G401.6 (cell line): Measurements from ENCODE around the gene CSF1R.
"Not testable (repeated sequence)": the region's sequence is repeated elsewhere in the genome, so short reads cannot be mapped to it uniquely, and the experiment has no call there.

ENCODE experiments used
- FAIRE-seq: peaks from 2 replicates; lab custom pipeline; 2012; peaks lifted over from hg19 to GRCh38; lab: Jason Lieb, UNC

Gene CSF1R

GRCh38 chr5:150103678-150104549 is 17.6 kb upstream of the CSF1R start:
- no peak for FAIRE-seq

DNA sequence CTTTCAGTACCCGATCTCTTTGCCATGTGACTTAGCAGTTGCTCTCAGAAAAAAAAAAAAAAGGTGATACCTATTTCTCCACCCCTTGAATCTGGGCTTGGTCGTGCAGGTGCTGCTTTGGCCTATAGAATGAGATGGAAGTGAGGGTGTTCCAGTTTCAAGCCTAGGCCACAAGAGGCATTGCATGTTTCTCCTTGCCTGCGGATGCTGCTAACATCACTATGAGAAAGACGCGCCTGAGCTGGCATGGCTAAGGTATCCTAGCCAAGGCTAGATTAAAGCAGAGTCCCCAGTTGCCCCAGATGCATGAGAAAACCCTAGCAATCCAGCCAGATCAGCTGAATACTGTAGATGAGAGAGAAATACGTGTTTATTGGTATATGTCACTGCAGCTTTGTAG is 14.7 kb upstream of the CSF1R start:
- FAIRE-seq, result no peak

GRCh38 chr5:150097152-150097551 is 10.8 kb upstream of the CSF1R start:
- no peak for FAIRE-seq

GRCh38 chr5:150092159-150092787 is 5.9 kb upstream of the CSF1R start:
- FAIRE-seq, result no peak

DNA sequence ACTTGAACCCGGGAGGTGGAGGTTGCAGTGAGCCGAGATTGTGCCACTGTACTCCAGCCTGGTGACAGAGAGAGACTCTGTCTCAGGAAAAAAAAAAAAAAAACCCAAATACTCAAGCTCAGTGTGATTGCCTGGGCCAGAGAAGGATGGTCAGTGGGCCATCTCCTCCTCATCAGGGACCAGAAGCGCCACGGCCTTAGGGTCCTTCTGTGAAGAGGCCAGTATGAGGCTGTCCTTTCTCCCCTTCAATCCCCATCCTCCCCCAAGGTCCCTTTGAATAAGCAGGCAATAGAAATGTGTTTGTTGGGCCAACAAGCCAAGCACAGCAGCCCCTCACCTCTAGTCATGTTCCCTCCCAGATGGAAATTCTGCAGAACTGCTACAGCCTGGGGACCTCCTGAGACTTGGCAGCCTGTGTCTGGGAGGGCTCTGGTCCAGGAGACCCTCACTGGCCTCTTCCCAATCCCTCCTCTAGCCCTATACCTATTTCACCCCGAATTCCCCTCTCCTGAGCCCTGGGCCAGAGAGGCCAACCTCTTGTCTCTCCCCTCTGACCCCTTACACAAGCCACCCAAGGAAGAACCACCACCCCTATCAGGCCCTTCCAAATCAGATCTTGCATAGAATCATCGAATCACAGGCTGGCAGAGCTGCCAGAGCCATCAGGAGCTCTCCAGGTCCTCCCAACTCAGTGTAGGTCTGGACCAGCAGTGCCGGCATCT is 1.0 kb downstream of the CSF1R start:
- no peak for FAIRE-seq

DNA sequence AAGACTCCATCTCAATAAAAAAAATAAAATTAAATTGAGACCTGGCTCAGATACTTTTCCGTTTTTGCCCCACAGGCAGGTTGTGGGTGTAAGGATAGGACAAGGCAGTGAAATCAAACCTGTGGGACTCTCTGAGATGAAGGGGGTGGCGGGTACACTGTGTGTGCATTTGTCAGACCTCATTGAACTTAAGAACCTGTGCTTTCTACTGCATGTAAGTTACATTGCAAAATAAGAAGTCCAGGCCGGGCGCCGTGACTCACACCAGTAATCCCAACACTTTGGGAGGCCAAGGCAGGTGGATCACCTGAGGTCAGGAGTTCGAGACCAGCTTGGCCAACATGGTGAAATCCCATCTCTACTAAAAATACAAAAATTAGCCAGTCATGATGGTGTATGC is 1.6 kb downstream of the CSF1R start:
- not testable (repeated sequence) for FAIRE-seq

DNA sequence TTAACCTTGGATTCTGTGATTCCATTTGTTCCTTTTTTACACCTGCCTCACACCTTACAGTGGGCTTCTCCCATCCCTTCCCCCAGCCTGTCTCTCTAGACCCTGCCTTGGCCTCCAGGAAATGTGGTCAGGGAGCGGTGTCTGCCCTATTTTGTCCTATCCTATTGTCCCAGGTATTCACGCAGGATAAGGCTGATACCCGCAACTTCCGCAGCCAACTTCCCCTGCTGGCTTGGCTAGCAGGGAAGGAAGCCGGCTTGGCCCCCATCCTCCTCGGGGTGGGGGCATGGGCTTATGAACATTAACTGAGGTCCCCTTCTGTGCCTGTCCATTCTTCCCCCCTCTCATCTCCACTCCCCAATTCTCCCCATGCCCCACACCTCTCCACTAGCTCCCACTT is 3.5 kb downstream of the CSF1R start:
- no peak for FAIRE-seq

DNA sequence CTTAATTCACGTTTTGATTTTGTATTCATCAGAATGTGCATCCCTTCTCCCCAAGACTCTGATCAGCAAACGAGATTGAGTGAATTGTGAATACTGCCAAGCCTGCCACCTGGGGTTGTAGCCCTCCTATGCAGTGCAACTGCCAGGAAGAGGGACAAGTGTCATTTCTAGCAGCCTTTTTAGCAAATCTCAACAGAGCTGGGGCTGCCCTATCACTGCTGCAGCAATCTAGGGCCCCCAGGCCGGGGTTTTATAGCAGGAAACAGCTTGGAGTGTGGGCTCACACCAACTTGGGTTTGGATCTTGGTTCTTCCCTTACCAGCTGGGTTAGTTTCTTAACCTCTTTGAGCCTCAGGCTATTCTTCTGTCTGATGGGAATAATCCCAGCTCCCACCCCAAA is 4.0 kb downstream of the CSF1R start:
- FAIRE-seq, result no peak

DNA sequence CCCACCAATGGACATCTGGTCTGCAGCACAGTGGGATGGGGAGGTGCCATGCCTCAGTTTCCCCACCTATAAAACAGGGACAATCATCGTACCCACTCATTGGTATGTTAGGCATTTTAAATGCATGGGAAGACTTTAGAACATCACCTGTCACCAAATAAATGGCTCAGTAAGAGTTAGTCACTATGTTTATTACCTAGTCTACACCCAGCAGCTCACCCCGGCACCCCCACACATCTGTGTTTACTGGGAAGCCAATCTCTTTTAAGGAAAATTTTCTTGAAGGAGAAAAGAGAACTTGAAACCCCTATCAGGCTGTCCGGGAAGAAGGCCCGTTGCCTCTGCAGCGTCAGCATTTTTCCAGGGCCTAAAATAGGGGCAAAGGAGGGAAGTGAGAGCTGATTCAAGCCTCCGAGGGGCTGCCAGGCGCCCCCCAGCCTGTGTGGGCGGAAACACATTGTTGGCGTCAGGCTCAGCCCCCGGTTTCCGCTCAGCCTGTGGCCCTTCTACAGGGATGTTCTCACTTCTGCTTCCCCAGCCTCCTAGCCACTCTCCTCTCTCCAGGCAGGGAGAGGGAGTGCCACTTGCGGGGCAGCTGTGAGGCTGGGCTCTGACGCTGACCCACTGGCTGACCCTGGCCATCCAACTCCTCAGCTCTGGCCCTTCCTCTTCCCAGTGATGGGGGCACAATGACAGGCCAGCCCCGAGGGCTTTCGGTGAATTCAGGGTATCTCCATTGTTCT is 4.6 kb downstream of the CSF1R start:
- FAIRE-seq, result no peak

GRCh38 chr5:150080696-150081435 is 5.5 kb downstream of the CSF1R start:
- FAIRE-seq, result no peak

- no peak for FAIRE-seq
Observed at GRCh38 chr5:150079909-150080461, 6.4 kb downstream of the CSF1R start.

DNA sequence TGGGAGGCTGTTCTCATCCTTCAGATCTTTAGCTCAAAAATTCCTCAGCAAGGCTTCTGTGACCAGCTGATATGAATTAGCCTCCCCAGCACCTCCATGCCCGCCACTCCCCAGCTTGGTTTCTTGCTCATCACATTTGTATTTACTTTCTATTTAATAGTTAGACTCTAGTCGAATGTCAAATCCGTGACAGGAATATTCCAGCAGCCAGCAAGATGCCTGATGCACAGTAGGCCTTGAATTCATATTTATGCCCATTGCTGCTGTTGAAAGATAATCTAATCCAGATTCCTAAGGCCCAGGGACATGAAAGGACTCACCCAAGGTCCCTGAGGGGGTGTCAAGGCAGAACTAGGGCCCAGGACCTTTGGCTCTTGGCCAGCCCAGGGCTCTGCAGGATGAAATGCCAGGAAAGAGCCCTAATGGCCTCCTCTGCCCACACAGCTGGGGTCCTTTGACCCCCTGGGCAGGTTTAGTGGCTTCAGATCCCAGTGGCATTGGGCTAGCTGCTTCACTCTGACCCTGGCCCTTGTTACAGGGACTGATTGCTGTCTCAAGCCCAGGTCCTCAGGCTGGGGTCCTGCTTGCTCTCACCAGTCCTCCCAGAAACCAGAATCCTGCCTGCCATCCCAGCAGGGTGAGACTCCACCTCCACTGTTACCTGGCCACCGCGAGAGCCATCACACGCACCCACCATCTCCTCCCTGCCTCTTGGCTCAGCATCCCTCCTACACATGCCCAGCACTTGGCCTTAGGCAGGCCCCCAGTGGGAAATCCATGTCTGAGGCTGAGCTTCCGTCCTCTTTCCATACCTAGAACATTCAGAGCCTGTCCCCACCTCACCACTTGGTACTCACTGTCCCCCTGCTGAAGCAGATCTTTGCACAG is 7.3 kb downstream of the CSF1R start:
- FAIRE-seq, result no peak

GRCh38 chr5:150077996-150078801 is 8.2 kb downstream of the CSF1R start:
- FAIRE-seq, result no peak

DNA sequence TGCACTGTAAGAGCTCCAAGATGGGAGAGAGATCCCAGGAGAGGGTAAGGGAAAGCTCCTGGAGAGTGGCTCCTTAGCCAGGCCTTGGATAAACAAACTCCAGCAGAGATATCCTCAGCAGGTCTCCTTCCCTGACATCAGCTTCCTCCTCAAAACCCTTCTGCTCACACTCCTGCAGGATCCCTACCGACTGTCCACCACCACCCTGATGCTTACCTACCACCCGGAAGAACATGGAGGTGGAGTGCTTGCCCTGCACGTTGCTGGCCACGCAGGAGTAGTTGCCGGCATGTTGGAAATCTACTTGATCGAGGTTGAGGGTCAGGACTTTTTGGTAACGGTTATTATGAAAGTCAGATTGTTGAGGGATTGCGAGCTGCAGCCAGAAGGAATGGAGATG is 9.3 kb downstream of the CSF1R start:
- no peak for FAIRE-seq

- no peak for FAIRE-seq
Observed at GRCh38 chr5:150075806-150076205, 10.5 kb downstream of the CSF1R start.

- FAIRE-seq, result no peak
Observed at GRCh38 chr5:150075233-150075632, 11.1 kb downstream of the CSF1R start.

- no peak for FAIRE-seq
Observed at GRCh38 chr5:150073677-150074076, 12.7 kb downstream of the CSF1R start.

DNA sequence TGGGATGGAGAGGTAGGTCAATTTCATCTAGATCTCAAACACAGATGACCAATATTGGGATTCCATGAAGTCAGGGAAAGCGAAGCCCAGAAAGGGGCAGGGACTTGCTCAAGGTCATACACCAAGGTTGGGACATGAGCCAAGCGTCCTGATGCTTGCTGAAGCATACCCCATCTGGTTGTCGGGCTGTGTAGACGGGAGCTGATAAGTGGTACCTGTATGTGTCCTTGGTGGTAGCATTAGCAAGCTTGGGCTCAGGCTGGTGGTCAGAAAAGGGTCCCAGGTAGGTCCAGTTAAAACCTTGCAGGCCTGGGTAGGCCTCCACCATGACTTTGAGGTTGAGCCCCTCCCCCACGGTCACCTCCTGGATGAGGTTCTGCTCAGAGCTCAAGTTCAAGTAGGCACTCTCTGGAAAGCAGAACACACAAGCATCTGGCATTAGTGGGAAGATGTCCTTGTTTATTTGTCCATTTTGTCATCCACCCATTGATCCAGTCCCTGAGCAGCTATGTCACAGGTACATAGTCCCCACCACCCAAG is 13.2 kb downstream of the CSF1R start:
- FAIRE-seq, result no peak

- FAIRE-seq, result no peak
Observed at GRCh38 chr5:150070821-150071220, 15.5 kb downstream of the CSF1R start.
